Brain microvascular endothelial cell (primary cell): ENCODE results near the gene FILIP1.

ENCODE experiments used
- DNase-seq: peaks from one replicate; pipeline ENCODE4 v3.0.0-alpha.2; 2020
- H3K27ac ChIP-seq: fragments of 250-450 bp; sonication (Bioruptor Pico); 2 replicates; pipeline ENCODE4 v1.5.1; 2020; ENCODE audit warnings: mild to moderate bottlenecking, moderate library complexity
- H3K27me3 ChIP-seq: fragments of 250-450 bp; sonication (Bioruptor Pico); replicated peaks from 2 replicates; pipeline ENCODE4 v1.5.1; 2020; ENCODE audit warnings: mild to moderate bottlenecking
- H3K36me3 ChIP-seq: fragments of 250-450 bp; sonication (Bioruptor Pico); replicated peaks from 2 replicates; pipeline ENCODE4 v1.5.1; 2020; ENCODE audit warnings: mild to moderate bottlenecking
- H3K4me3 ChIP-seq: 2 replicates; pipeline ENCODE4 v1.5.1; 2011; ENCODE audit warnings: low read depth, mild to moderate bottlenecking, control low read depth, low read length, moderate library complexity
- in situ Hi-C: cut with HindIII; loops from 2 replicates; pipeline ENCODE4 v1.10.0; 2017; ENCODE audit warnings: low sequenced_read_pairs, low pct_ligation_motif_present
- TF ChIP-seq, protein P1 (sequence below): IDR thresholded peaks from 2 replicates; pipeline ENCODE4 v1.5.1; 2011; ENCODE audit warnings: low read depth, mild to moderate bottlenecking, moderate library complexity, low read length, control low read depth, inconsistent platforms; ENCODE audit errors: missing control alignments

FILIP1 gene

DNA sequence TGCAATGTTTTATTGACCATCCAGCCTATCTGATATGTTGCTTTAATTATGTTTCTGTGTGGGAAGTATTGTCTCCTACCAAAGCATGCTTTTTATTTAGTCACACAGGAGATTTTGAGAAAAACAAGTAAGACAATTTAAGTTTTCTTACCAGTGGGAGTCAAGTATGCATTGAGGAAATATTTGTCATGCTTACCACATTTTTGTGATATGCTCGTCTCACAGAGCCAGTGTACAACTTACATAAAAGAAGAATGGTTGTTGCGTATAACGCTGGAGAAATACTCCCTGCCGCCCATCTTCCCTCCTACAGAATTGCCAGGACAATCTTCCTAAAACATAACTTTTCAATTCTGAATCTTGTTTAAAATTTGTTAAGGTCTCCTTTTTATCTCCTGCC, 37.1 kb upstream of the FILIP1 start:
- TF ChIP-seq, protein P1, sequence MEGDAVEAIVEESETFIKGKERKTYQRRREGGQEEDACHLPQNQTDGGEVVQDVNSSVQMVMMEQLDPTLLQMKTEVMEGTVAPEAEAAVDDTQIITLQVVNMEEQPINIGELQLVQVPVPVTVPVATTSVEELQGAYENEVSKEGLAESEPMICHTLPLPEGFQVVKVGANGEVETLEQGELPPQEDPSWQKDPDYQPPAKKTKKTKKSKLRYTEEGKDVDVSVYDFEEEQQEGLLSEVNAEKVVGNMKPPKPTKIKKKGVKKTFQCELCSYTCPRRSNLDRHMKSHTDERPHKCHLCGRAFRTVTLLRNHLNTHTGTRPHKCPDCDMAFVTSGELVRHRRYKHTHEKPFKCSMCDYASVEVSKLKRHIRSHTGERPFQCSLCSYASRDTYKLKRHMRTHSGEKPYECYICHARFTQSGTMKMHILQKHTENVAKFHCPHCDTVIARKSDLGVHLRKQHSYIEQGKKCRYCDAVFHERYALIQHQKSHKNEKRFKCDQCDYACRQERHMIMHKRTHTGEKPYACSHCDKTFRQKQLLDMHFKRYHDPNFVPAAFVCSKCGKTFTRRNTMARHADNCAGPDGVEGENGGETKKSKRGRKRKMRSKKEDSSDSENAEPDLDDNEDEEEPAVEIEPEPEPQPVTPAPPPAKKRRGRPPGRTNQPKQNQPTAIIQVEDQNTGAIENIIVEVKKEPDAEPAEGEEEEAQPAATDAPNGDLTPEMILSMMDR: no peak
- in situ Hi-C loops: loop anchor here (25.0 kb wide), 1 partner anchor 243 kb away; the partner anchor contains the start of gene TMEM30A
- peak; percentile 31 for DNase-seq
- no peak overlapping the region for H3K27ac ChIP-seq
- H3K4me3 ChIP-seq: no peak overlapping the region
- H3K36me3 ChIP-seq: no peaks in the 10 kb centered on the region
- H3K27me3 ChIP-seq: no peaks in the 10 kb centered on the region

DNA sequence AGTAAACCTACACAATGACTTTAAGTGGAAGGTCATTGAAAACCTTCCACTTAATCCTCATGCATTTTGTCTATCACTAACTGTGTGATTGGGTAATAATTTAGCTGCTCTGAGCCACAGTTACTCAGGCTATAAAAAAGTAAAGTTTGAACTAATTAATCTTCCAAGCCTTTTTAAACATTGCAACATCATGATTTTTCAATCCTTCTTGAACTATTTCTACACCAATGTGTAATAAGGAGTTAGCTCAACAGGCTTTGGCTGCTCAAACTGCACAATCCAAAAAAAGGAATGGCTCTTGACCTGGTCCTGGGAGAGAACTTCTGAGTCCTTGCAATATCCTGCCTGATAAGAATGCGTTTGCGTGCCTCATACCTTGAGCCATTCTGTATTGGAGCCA, 34.8 kb upstream of the FILIP1 start:
- TF ChIP-seq, protein P1: no peak
- no peaks in the 10 kb centered on the region for H3K27me3 ChIP-seq
- DNase-seq: no peak
- H3K27ac ChIP-seq: no peak overlapping the region
- H3K36me3 ChIP-seq: no peaks in the 10 kb centered on the region
- in situ Hi-C loops: loop anchor here (25.0 kb wide), 1 partner anchor 241 kb away; the partner anchor contains the start of gene TMEM30A
- no peak overlapping the region for H3K4me3 ChIP-seq

DNA sequence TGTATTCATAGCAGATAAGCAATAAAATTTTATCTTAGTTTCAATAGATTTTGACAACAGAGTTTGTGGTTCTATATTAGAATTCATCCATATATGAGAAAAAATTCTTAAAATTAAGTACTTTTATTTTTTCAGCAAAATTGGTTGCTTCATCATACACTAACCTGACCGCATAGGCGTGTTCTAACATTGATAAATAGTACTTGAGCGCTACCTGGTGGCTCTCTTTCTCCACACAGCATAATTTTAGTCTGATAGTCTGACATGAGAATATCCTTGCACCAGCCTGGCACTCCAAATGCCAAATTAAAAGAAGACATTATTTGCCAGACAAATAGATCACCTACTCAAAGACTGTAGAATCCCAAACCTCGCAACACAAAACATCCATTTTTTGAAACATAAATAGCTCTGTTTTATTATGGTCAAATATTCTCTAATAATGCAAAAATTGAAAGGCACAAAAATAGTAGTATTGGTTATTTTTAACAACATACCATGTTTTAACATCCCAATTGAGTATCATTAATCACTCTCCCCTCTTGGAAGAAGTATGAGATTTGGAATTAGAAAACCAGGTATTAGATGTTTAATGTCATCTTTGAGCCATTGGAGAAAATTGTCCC, 33.0 kb upstream of the FILIP1 start:
- H3K4me3 ChIP-seq: no peak overlapping the region
- no peaks in the 10 kb centered on the region for H3K27me3 ChIP-seq
- peak; percentile 83 for DNase-seq
- in situ Hi-C loops: loop anchor here (25.0 kb wide), 1 partner anchor 239 kb away; the partner anchor contains the start of gene TMEM30A
- H3K36me3 ChIP-seq: no peaks in the 10 kb centered on the region
- TF ChIP-seq, protein P1: peak; percentile 70
- no peak overlapping the region for H3K27ac ChIP-seq

DNA sequence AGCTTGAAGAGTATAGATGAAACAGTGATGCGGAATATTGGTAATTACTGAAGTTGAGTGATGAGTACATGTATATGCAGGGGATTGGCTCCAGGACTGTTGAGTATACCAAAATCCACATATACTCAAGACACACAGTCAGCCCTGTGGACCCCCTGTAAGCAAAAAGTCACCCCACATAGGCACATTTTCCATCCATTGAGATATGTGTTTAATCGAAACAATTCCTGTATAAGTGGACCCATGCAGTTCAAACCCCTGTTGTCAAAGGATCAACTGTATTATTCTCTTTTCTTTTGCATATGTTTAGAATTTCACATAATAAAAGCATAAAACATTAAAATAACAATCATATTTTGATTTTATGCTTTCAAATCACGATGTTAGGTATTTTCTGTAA, 32.1 kb upstream of the FILIP1 start:
- Histone ChIP-seq H3K27ac (no peak overlapping the region), H3K27me3 (no peaks in the 10 kb centered on the region), H3K4me3 (no peak overlapping the region), H3K36me3 (no peaks in the 10 kb centered on the region)
- in situ Hi-C loops: loop anchor here (25.0 kb wide), 1 partner anchor 238 kb away; the partner anchor contains the start of gene TMEM30A
- no peak for DNase-seq
- TF ChIP-seq, protein P1: no peak

DNA sequence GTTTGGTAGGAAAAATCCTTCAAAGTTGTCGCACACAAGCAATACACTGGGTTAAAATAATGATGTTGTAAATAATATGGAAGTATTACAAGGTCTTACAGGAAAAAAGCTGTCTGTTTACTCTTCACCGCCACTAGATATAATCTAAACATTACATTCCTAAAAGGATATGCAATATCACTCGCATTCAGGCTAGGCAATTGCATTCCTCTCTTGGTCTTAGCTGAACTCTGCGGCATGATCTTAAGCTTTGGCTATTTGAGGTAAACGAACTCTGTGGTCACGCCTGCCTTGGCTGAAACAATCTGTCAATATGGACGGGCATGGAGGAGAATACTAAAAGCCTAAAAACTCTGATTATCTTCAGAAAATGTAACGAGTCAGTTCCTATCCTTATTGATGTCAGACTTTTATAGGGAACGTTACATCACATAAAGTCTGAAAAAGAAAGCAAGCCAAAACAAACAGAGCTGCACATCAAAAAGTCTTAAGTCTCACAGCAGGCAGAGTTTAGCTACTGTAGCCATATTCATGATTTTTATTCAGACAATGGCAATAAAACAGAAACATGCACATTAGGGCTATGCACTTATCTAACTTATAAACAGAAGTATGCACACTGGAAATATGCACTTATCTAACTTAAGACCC, 30.8 kb upstream of the FILIP1 start:
- TF ChIP-seq, protein P1: no peak
- H3K27me3 ChIP-seq: no peaks in the 10 kb centered on the region
- no peaks in the 10 kb centered on the region for H3K36me3 ChIP-seq
- peak overlapping the region; percentile 25 for H3K27ac ChIP-seq
- peak; percentile 95 for DNase-seq
- H3K4me3 ChIP-seq: peak overlapping the region; percentile 6
- in situ Hi-C loops: no loop called here
